GM18868 (cell line): ENCODE measurements around the gene PCDHA5.
"Not testable (repeated sequence)": the region's sequence is repeated elsewhere in the genome, so short reads cannot be mapped to it uniquely, and the experiment has no call there.

ENCODE experiments used
- ATAC-seq: cut with Tn5 transposase; IDR thresholded peaks from one replicate; pipeline ENCODE4 v1.9.1; 2021; ENCODE audit warnings: mild to moderate bottlenecking, moderate library complexity; ENCODE audit not compliant: unreplicated experiment

The PCDHA5 gene

DNA sequence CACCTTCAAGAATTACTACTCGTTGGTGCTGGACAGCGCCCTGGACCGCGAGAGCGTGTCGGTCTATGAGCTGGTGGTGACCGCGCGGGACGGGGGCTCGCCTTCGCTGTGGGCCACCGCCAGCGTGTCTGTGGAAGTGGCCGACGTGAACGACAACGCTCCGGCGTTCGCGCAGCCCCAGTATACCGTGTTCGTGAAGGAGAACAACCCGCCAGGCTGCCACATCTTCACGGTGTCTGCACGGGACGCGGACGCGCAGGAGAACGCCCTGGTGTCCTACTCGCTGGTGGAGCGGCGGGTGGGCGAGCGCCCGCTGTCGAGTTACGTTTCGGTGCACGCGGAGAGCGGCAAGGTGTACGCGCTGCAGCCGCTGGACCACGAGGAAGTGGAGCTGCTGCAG lies 1.6 kb downstream of the PCDHA5 start:
- not testable (repeated sequence) for ATAC-seq

DNA sequence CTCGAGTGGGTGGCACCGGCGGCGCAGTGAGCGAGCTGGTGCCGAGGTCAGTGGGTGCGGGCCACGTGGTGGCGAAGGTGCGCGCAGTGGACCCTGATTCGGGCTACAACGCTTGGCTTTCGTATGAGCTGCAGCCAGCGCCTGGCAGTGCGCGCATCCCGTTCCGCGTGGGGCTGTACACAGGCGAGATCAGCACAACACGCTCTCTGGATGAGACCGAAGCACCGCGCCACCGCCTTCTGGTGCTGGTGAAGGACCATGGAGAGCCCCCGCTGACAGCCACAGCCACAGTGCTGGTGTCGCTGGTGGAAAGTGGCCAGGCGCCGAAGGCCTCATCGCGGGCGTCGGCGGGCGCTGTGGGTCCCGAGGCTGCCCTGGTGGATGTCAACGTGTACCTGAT lies 2.1 kb downstream of the PCDHA5 start:
- no peak for ATAC-seq

DNA sequence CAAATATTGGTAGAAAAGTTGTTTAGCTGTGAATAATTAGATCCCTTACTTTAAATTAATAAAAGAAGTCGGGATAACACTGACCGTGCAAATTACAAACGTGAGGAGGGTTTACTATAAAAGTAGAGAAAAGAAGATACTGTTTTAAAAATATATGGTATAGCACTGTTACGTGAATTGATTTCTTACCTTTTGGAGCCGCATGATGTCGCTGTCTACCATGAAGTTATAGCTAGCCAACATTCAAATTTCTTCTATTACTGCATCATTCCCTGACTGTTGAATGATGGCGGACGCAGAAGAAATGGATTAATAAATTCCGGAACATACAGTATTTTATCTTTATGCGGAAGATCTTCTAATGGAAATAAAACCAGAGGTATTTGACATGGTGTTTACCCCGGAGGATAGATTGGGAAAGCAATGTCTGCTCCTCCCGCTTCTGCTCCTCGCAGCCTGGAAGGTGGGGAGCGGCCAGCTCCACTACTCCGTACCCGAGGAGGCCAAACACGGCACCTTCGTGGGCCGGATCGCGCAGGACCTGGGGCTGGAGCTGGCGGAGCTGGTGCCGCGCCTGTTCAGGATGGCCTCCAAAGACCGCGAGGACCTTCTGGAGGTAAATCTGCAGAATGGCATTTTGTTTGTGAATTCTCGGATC lies 6.4 kb downstream of the PCDHA5 start, which contains the start of gene PCDHA6:
PCDHA6 (plus strand) TSS at position 257 of the 658 bp plus-strand sequence; CDS start at position 389, 132 bp downstream.
- no peak for ATAC-seq

DNA sequence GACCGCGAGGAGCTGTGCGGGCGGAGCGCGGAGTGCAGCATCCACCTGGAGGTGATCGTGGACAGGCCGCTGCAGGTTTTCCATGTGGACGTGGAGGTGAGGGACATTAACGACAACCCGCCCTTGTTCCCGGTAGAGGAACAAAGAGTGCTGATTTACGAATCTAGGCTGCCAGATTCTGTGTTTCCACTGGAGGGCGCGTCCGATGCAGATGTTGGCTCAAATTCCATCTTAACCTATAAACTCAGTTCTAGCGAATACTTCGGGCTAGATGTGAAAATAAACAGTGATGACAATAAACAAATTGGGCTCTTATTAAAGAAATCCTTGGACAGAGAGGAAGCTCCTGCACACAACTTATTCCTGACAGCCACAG lies 6.9 kb downstream of the PCDHA5 start:
- ATAC-seq, result no peak

DNA sequence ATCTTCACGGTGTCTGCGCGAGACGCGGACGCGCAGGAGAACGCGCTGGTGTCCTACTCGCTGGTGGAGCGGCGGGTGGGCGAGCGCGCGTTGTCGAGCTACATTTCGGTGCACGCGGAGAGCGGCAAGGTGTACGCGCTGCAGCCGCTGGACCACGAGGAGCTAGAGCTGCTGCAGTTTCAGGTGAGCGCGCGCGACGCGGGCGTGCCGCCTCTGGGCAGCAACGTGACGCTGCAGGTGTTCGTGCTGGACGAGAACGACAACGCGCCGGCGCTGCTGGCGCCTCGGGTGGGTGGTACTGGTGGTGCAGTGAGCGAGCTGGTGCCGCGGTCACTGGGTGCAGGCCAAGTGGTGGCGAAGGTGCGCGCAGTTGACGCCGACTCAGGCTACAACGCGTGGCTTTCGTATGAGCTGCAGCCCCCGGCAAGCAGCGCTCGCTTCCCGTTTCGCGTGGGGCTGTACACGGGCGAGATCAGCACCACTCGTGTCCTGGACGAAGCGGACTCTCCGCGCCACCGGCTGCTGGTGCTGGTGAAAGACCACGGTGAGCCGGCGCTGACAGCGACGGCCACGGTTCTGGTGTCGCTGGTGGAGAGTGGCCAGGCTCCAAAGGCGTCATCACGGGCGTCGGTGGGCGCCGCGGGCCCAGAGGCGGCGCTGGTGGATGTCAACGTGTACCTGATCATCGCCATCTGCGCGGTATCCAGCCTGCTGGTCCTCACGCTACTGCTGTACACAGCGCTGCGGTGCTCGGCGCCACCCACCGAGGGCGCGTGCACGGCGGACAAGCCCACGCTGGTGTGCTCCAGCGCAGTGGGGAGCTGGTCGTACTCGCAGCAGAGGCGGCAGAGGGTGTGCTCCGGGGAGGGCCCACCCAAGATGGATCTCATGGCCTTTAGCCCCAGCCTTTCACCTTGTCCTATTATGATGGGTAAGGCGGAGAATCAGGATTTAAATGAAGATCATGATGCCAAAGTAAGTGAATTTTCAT lies 8.4 kb downstream of the PCDHA5 start:
- ATAC-seq, result not testable (repeated sequence)

DNA sequence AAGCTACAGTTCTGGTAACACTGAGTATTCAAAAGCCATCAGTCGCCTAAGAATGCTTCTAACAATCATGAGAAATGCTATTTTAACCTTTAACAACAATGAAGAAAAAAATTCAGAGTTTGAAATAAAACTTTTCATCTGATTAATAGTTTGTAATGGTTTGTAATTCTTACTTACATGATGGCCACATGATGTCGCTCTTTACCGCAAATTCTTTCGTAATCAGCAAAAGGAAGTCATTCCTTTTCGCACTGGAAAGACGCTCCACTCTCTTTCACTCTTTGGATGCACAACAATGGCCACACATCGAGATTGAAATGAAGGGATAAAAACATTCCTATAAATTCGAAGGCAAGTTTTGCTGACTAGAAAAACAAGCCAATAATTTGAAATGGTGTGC lies 12.6 kb downstream of the PCDHA5 start, which contains the start of gene PCDHA7:
PCDHA7 (plus strand) TSS at position 277 of the 400 bp plus-strand sequence; CDS start at position 392, 115 bp downstream.
- no peak for ATAC-seq

DNA sequence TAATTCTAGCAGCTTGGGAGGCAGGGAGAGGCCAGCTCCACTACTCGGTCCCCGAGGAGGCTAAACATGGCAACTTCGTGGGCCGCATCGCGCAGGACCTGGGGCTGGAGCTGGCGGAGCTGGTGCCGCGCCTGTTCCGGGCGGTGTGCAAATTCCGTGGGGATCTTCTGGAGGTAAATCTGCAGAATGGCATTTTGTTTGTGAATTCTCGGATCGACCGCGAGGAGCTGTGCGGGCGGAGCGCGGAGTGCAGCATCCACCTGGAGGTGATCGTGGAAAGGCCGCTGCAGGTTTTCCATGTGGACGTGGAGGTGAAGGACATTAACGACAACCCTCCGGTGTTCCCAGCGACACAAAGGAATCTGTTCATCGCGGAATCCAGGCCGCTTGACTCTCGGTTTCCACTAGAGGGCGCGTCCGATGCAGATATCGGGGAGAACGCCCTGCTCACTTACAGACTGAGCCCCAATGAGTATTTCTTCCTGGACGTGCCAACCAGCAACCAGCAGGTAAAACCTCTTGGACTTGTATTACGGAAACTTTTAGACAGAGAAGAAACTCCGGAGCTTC lies 13.1 kb downstream of the PCDHA5 start:
- not testable (repeated sequence) for ATAC-seq

DNA sequence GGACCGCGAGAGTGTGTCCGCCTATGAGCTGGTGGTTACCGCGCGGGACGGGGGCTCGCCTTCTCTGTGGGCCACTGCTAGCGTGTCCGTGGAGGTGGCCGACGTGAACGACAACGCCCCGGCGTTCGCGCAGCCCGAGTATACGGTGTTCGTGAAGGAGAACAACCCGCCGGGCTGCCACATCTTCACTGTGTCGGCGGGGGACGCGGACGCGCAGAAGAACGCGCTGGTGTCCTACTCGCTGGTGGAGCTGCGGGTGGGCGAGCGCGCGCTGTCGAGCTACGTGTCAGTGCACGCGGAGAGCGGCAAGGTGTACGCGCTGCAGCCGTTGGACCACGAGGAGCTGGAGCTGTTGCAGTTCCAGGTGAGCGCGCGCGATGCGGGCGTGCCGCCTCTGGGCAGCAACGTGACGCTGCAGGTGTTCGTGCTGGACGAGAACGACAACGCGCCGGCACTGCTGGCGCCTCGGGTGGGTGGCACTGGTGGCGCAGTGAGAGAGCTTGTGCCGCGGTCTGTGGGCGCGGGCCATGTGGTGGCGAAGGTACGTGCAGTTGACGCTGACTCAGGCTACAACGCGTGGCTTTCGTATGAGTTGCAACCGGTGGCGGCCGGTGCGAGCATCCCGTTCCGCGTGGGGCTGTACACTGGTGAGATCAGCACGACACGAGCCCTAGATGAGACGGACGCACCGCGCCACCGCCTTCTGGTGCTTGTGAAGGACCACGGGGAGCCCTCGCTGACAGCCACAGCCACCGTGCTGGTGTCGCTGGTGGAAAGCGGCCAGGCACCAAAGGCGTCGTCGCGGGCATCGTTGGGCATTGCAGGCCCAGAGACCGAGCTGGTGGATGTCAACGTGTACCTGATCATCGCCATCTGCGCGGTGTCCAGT lies 14.5 kb downstream of the PCDHA5 start:
- no peak for ATAC-seq

DNA sequence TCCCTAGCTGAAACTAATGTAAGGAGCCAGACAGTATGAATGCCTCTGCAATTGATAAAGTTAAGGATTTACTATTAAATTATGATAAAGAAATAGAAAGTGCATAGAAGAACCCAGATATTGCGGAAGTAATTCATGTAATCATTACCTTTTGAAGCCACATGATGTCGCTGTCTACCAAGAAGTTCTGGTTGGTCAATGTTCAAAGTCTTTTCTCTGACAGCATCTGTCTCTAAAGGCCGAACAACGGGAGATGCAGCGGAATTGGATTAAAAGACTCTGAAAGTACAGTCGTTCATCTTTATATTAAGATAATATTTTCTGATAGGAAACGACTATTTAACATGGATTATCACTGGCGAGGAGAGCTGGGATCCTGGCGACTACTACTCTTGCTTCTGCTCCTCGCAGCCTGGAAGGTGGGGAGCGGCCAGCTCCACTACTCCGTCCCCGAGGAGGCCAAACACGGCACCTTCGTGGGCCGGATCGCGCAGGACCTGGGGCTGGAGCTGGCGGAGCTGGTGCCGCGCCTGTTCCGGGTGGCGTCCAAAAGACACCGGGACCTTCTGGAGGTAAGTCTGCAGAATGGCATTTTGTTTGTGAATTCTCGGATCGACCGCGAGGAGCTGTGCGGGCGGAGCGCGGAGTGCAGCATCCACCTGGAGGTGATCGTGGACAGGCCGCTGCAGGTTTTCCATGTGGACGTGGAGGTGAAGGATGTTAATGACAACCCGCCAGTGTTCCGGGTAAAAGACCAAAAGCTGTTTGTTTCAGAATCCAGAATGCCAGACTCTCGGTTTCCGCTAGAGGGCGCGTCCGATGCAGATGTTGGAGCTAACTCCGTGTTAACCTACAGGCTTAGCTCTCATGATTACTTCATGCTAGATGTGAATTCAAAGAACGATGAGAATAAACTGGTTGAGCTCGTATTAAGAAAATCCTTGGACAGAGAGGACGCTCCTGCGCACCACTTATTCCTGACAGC lies 19.9 kb downstream of the PCDHA5 start, which contains the start of gene PCDHA8:
PCDHA8 (plus strand) TSS at position 210 of the 985 bp plus-strand sequence; CDS start at position 345, 135 bp downstream.
- no peak for ATAC-seq

DNA sequence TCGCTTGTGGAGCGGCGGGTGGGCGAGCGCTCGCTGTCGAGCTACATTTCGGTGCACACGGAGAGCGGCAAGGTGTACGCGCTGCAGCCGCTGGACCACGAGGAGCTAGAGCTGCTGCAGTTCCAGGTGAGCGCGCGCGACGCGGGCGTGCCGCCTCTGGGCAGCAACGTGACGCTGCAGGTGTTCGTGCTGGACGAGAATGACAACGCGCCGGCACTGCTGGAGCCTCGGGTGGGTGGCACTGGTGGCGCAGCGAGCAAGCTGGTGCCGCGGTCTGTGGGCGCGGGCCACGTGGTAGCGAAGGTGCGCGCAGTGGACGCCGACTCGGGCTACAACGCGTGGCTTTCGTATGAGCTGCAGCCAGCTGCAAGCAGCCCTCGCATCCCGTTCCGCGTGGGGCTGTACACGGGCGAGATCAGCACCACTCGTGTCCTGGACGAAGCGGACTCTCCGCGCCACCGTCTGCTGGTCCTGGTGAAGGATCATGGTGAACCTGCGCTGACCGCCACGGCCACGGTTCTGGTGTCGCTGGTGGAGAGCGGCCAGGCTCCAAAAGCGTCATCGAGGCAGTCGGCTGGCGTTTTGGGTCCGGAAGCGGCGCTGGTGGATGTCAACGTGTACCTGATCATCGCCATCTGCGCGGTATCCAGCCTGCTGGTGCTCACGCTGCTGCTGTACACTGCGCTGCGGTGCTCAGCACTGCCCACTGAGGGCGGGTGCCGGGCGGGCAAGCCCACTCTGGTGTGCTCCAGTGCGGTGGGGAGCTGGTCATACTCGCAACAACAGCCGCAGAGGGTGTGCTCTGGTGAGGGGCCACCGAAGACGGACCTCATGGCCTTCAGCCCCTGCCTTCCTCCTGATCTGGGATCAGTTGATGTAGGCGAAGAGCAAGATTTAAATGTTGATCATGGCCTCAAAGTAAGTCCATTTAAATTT lies 21.7 kb downstream of the PCDHA5 start:
- no peak for ATAC-seq

DNA sequence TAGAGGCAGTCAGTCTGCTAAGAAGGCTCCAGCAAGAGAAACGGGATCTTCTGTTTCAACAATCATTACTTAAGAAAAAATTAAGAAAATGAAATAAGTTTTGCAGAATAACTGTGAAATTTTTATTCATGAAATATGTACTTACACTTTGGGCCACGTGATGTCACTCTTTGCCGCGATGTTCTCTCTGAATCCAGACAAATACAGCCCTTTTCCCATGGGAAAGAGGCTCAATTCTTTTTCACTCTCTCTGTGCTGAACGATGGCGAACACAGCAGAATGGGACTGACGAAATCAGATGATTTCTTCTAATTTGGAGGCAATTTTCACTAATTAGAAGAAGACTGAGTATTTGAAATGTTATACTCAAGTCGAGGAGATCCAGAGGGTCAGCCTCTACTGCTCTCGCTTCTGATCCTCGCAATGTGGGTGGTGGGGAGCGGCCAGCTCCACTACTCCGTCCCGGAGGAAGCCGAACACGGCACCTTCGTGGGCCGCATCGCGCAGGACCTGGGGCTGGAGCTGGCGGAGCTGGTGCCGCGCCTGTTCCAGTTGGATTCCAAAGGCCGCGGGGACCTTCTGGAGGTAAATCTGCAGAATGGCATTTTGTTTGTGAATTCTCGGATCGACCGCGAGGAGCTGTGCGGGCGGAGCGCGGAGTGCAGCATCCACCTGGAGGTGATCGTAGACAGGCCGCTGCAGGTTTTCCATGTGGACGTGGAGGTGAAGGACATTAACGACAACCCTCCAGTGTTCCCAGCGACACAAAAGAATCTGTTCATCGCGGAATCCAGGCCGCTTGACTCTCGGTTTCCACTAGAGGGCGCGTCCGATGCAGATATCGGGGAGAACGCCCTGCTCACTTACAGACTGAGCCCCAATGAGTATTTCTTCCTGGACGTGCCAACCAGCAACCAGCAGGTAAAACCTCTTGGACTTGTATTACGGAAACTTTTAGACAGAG lies 27.0 kb downstream of the PCDHA5 start, which contains the start of gene PCDHA9:
PCDHA9 (plus strand) TSS at position 244 of the 964 bp plus-strand sequence; CDS start at position 358, 114 bp downstream.
- ATAC-seq, result not testable (repeated sequence)

DNA sequence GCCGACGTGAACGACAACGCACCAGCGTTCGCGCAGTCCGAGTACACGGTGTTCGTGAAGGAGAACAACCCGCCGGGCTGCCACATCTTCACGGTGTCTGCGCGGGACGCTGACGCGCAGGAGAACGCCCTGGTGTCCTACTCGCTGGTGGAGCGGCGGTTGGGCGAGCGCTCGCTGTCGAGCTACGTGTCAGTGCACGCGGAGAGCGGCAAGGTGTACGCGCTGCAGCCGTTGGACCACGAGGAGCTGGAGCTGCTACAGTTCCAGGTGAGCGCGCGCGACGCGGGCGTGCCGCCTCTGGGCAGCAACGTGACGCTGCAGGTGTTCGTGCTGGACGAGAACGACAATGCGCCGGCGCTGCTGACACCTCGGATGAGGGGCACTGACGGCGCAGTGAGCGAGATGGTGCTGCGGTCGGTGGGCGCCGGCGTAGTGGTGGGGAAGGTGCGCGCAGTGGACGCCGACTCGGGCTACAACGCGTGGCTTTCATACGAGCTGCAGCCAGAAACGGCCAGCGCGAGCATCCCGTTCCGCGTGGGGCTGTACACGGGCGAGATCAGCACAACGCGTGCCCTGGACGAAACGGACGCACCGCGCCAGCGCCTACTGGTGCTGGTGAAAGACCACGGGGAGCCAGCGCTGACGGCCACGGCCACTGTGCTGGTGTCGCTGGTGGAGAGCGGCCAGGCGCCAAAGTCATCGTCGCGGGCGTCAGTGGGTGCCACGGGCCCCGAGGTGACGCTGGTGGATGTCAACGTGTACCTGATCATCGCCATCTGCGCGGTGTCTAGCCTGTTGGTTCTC lies 28.6 kb downstream of the PCDHA5 start:
- not testable (repeated sequence) for ATAC-seq

DNA sequence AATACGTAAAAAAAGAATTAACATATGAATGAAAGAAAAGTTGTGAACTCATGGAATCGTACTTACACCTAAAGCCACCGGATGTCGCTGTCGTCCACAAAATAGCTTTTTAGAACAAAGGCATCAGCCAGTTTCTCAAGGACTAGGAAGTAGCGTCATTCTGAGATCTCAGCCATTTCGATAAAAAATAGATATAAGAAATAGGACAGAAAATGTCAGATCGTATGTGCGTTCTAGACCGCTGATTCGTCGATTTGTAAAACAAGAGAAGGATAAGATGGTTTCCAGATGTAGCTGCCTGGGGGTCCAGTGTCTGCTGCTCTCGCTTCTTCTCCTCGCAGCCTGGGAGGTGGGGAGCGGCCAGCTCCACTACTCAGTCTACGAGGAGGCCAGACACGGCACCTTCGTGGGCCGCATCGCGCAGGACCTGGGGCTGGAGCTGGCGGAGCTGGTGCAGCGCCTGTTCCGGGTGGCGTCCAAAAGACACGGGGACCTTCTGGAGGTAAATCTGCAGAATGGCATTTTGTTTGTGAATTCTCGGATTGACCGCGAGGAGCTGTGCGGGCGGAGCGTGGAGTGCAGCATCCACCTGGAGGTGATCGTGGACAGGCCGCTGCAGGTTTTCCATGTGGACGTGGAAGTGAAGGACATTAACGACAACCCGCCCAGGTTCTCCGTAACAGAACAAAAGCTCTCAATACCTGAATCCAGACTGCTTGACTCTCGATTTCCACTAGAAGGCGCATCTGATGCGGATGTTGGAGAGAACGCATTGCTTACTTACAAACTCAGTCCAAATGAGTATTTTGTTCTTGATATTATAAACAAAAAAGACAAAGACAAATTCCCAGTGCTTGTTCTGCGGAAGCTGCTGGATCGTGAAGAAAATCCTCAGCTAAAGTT lies 34.6 kb downstream of the PCDHA5 start, which contains the start of gene PCDHA10:
PCDHA10 (plus strand) TSS at position 126 of the 903 bp plus-strand sequence; CDS start at position 278, 152 bp downstream.
- ATAC-seq, result no peak

DNA sequence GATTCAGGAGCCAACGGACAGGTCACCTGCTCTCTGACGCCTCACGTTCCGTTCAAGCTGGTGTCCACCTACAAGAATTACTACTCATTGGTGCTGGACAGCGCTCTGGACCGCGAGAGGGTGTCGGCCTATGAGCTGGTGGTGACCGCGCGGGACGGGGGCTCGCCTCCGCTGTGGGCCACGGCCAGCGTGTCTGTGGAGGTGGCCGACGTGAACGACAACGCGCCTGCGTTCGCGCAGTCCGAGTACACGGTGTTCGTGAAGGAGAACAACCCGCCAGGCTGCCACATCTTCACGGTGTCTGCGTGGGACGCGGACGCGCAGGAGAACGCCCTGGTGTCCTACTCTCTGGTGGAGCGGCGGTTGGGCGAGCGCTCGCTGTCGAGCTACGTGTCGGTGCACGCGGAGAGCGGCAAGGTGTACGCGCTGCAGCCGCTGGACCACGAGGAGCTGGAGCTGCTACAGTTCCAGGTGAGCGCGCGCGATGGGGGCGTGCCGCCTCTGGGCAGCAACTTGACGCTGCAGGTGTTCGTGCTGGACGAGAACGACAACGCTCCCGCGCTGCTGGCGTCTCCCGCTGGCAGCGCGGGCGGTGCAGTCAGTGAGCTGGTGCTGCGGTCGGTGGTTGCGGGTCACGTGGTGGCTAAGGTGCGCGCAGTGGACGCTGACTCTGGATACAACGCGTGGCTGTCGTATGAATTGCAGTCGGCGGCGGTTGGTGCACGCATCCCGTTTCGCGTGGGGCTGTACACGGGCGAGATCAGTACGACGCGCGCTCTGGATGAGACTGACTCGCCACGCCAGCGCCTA lies 36.0 kb downstream of the PCDHA5 start:
- ATAC-seq, result no peak
